ENCODE data around the gene EIF4EBP2. TPM values are rescaled to one million over a fixed set of nuclear protein-coding genes. Genes with fewer than 3 reads are reported as not detected.

Gene EIF4EBP2
- total RNA-seq, 4 donors from 2014 or later, result 68.4 to 87.9 (median 77.2) TPM

DNA sequence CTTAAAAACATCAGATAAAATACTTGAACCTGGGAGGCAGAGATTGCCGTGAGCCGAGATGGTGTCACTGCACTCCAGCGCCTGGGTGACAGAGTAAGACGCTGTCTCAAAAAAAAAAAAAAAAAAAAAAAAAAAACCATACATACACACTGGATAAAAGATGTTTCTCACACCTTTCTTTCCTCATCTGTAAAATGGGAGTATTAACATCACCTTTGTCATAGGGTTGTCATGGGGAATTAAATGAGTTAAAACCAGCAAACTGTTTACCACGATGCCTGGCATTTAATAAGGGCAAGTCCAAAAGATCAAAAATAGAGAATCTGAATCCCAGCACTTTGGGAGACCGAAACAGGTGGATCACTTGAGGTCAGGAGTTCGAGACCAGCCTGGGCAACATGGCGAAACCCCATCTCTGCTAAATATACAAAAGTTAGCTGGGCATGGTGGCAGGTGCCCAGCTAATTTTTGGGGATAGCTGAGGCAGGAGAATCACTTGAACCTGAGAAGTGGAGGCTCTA, 34.4 kb upstream of the EIF4EBP2 start:
- Histone ChIP-seq H3K36me3 (peaks cover 0 to 23% (median 2%) of the 10 kb centered on the region in 3 donors), H3K27me3 (no peaks in the 10 kb centered on the region), H3K9me3 (no peaks in the 10 kb centered on the region), H3K4me3 (no peak overlapping the region), H3K27ac (no peak overlapping the region), H3K4me1 (peaks cover 0 to 3% (median under 1%) of the 10 kb centered on the region in 4 donors)
- no peak for TF ChIP-seq EP300 (IDR thresholded peaks at IDR 0.05)
- no peak for TF ChIP-seq CTCF (IDR thresholded peaks at IDR 0.05)
- no peak for TF ChIP-seq POLR2A (IDR thresholded peaks at IDR 0.05)
- no peak for DNase-seq (ENCODE audit: low spot score in 2 of 2)
- 80 to 81% methylated on average over 8 of the region's 8 CpGs for WGBS, 2 donors

GRCh38 chr10:70370766-70371165, 33.2 kb upstream of the EIF4EBP2 start:
- WGBS, 2 donors, result 90 to 91% methylated on average over 2 of the region's 2 CpGs
- Histone ChIP-seq H3K4me3 (no peak overlapping the region), H3K36me3 (peaks cover 0 to 23% (median 2%) of the 10 kb centered on the region in 3 donors), H3K4me1 (no peaks in the 10 kb centered on the region), H3K9me3 (no peaks in the 10 kb centered on the region), H3K27me3 (no peaks in the 10 kb centered on the region), H3K27ac (no peak overlapping the region)
- no peak for TF ChIP-seq POLR2A (IDR thresholded peaks at IDR 0.05)
- TF ChIP-seq CTCF (IDR thresholded peaks at IDR 0.05), result no peak
- TF ChIP-seq EP300 (IDR thresholded peaks at IDR 0.05), result no peak
- DNase-seq (ENCODE audit: low spot score in 2 of 2), result no peak

DNA sequence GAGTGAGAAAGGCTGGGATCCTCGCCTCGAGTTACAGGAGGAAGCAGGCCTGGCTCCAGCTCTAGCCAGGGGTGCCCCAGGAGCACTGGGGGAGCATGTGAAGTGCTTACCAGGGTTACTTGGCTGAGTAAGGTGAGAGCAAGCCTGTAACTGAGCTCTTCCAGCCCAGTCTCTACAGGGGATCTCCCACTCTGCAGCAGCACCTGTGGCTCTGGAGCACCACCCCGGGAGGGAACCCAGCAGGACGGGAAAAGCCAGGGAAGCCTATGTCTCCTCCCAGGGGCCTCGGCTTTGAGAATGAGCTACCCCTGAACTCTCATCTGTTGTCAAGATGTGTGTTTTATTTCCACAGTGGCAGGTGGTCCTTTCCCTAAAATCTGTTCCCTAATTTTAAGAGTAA, 32.1 kb upstream of the EIF4EBP2 start:
- no peak for DNase-seq (ENCODE audit: low spot score in 2 of 2)
- H3K9me3 ChIP-seq, result no peaks in the 10 kb centered on the region
- 32 to 55% methylated on average over 5 of the region's 5 CpGs for WGBS, 2 donors
- no peak overlapping the region for H3K27ac ChIP-seq
- H3K27me3 ChIP-seq, result no peaks in the 10 kb centered on the region
- H3K36me3 ChIP-seq, result peaks cover 0 to 27% (median 2%) of the 10 kb centered on the region in 3 donors
- H3K4me1 ChIP-seq, result no peaks in the 10 kb centered on the region
- H3K4me3 ChIP-seq, result no peak overlapping the region
- no peak for TF ChIP-seq EP300 (IDR thresholded peaks at IDR 0.05)
- TF ChIP-seq POLR2A (IDR thresholded peaks at IDR 0.05), result no peak
- TF ChIP-seq CTCF (IDR thresholded peaks at IDR 0.05), result no peak

DNA sequence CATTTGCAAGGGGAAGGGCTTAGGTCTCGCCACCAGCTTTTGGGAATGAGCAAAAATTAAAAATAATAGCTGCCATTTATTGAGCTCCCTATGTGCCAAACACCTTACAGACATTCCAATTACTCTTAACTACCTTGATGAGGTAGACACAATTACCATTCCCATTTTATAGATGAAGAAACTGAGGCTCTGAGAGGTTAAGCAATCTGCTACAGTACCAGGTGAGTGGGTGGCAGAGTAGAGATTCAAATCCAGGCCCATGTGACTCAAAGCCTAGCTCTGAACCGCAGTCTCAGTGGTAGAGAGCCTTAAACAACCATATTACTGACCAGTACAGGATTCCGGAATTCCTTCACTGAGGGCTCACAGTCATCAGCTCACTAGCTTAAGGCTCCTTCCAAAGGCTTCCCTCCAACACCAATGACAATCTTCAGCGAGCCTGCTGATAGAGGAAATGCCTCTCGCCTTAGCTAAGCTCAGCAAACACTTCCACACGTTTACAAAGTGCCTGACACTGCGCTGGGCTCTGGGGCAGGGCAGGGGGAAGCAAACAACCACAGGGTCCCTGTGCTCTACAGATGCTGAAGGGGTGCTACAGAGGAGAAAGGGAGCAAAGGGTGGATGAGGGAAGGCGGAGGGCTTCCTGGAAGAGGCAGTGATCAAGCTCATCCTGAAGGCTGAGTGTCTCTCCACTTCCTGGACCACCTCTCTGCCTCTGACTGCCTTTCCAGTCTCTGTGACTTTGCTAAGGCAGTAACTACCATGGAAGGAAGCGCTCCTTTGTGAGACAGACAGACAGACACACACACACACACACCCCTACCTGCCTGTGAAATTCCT, 28.9 kb upstream of the EIF4EBP2 start:
- 81 to 84% methylated on average over 9 of the region's 9 CpGs for WGBS, 2 donors
- H3K36me3 ChIP-seq, result peaks cover 0 to 27% (median 0%) of the 10 kb centered on the region in 3 donors

More for the DNA sequence above, 28.9 kb upstream of the EIF4EBP2 start:
- Histone ChIP-seq H3K9me3 (peaks cover 0 to 8% (median 0%) of the 10 kb centered on the region in 4 donors), H3K27me3 (no peaks in the 10 kb centered on the region), H3K27ac (no peak overlapping the region), H3K4me3 (no peak overlapping the region), H3K4me1 (no peaks in the 10 kb centered on the region)
- TF ChIP-seq POLR2A (IDR thresholded peaks at IDR 0.05), result no peak
- TF ChIP-seq EP300 (IDR thresholded peaks at IDR 0.05), result no peak
- TF ChIP-seq CTCF (IDR thresholded peaks at IDR 0.05), result no peak
- no peak for DNase-seq (ENCODE audit: low spot score in 2 of 2)

Measured in tibial nerve (tissue), 4 donors.